Testis (tissue), 3 donors: ENCODE data around the gene BTRC. TPM values are rescaled to one million over a fixed set of nuclear protein-coding genes. Genes with fewer than 3 reads are reported as not detected.

ENCODE experiments used
- DNase-seq: peaks from one replicate; pipeline ENCODE4 v3.0.0-alpha.2; 2019
- H3K27ac ChIP-seq, 2 donors: fragments of 200-600 bp; sonication (generic); one replicate each; pipeline ENCODE4 v1.5.1; 2019
- H3K27me3 ChIP-seq: fragments of 200-600 bp; sonication (generic); one replicate; pipeline ENCODE4 v1.5.1; 2019
- H3K36me3 ChIP-seq: fragments of 200-600 bp; sonication (generic); one replicate; pipeline ENCODE4 v1.5.1; 2017; ENCODE audit warnings: low read depth; ENCODE audit errors: missing control alignments
- H3K4me1 ChIP-seq: fragments of 200-600 bp; sonication (generic); one replicate; pipeline ENCODE4 v1.5.1; 2019
- H3K4me3 ChIP-seq, 2 donors: fragments of 200-600 bp; sonication (generic); one replicate each; pipeline ENCODE4 v1.5.1; 2017 to 2019
- H3K9me3 ChIP-seq: fragments of 200-600 bp; sonication (generic); one replicate; pipeline ENCODE4 v1.5.1; 2017
- CTCF ChIP-seq, 3 experiments: fragments of 450-650 bp in 2 of 3; fragments of 200-600 bp in 1 of 3; sonication (generic) in 1 of 3; IDR thresholded peaks; one replicate each; pipeline ENCODE4 v1.5.1; 2016 to 2019; ENCODE audit warnings: antibody characterized with exemption in 3 of 3, mild to moderate bottlenecking in 2 of 3, moderate library complexity in 1 of 3
- POLR2A ChIP-seq: fragments of 450-650 bp; IDR thresholded peaks from one replicate; pipeline ENCODE4 v1.6.1; 2017; ENCODE audit warnings: antibody characterized with exemption, mild to moderate bottlenecking, moderate library complexity
- WGBS, 2 donors: methylation state at CpG; one replicate each; pipeline ENCODE4 v1.1.5; 2018; 5-methylcytosine and 5-hydroxymethylcytosine counted together
- intact Hi-C: fragments of 100-400 bp; cut with DNase I; formaldehyde crosslinking; loops from one replicate; pipeline ENCODE4 v1.15.1; 2023; ENCODE audit warnings: low total_unique reads
- polyA plus RNA-seq: library from polyadenylated mRNA; stranded (reverse); fragments of 350-450 nt; fragmentation: Illumina TruSeq; extraction: RNeasy Lipid Tissue Mini Kit (QIAGEN cat#74804); gene quantifications from one replicate; pipeline ENCODE4 v1.2.3, GENCODE V29; 2014; ENCODE audit warnings: low read depth, low replicate concordance; ENCODE audit not compliant: insufficient read depth
- total RNA-seq, 2 donors: library from RNA; depleted of rRNA; stranded (reverse); fragments of >200 nt; gene quantifications; one replicate each; pipeline ENCODE4 v1.2.3, GENCODE V29; 2016

The BTRC gene
- total and polyA plus RNA-seq, 3 donors from 2014 or later = 40.0 to 43.8 (median 41.0) TPM

GRCh38 chr10:101563497-101564040, 209.6 kb downstream of the BTRC start:
- no peaks in the 10 kb centered on the region for H3K36me3 ChIP-seq
- H3K4me3 ChIP-seq = no peak overlapping the region
- 80 to 83% methylated on average over 11 of the region's 11 CpGs for WGBS, 2 donors
- intact Hi-C loops = no loop called here
- no peak overlapping the region for H3K27ac ChIP-seq
- DNase-seq = peak; percentile 10
- H3K4me1 ChIP-seq = peaks cover 9% of the 10 kb centered on the region
- H3K9me3 ChIP-seq = no peaks in the 10 kb centered on the region
- no peak for TF ChIP-seq CTCF (IDR thresholded peaks at IDR 0.05)
- TF ChIP-seq POLR2A = no peak
- H3K27me3 ChIP-seq = no peaks in the 10 kb centered on the region

- 78 to 87% methylated on average over 13 to 15 of the region's 15 CpGs for WGBS, 2 donors
- Histone ChIP-seq H3K36me3 (no peaks in the 10 kb centered on the region), H3K27me3 (no peaks in the 10 kb centered on the region), H3K27ac (no peak overlapping the region), H3K4me1 (peaks cover 11% of the 10 kb centered on the region), H3K4me3 (no peak overlapping the region), H3K9me3 (no peaks in the 10 kb centered on the region)
- intact Hi-C loops = no loop called here
- no peak for TF ChIP-seq POLR2A
- no peak for TF ChIP-seq CTCF (IDR thresholded peaks at IDR 0.05)
- DNase-seq = no peak
Measured at GRCh38 chr10:101564490-101564991, 210.6 kb downstream of the BTRC start.

- no peaks in the 10 kb centered on the region for H3K36me3 ChIP-seq
- no peak for TF ChIP-seq CTCF (IDR thresholded peaks at IDR 0.05)
- no peak for TF ChIP-seq POLR2A
- H3K4me1 ChIP-seq = peaks cover 19% of the 10 kb centered on the region
- H3K4me3 ChIP-seq = no peak overlapping the region
- no peak overlapping the region for H3K27ac ChIP-seq
- intact Hi-C loops = loop anchor here (5.0 kb wide), 1 partner anchor 348 kb away; no protein-coding TSS in a partner anchor
- no peak for DNase-seq
- no peaks in the 10 kb centered on the region for H3K9me3 ChIP-seq
- no peaks in the 10 kb centered on the region for H3K27me3 ChIP-seq
- 77 to 78% methylated on average over 4 to 5 of the region's 5 CpGs for WGBS, 2 donors
Measured at GRCh38 chr10:101565370-101565900, 211.5 kb downstream of the BTRC start.

GRCh38 chr10:101565936-101566332, 212.0 kb downstream of the BTRC start:
- TF ChIP-seq CTCF (IDR thresholded peaks at IDR 0.05) (no peak), POLR2A (no peak)
- intact Hi-C loops = loop anchor here (5.0 kb wide), 1 partner anchor 349 kb away; no protein-coding TSS in a partner anchor
- 56 to 60% methylated on average over 8 of the region's 8 CpGs for WGBS, 2 donors
- Histone ChIP-seq H3K4me3 (no peak overlapping the region), H3K4me1 (peaks cover 20% of the 10 kb centered on the region), H3K27me3 (no peaks in the 10 kb centered on the region), H3K9me3 (no peaks in the 10 kb centered on the region), H3K27ac (no peak overlapping the region), H3K36me3 (no peaks in the 10 kb centered on the region)
- no peak for DNase-seq
